Islet precursor cell (in vitro differentiated cells): ENCODE results near the gene ACSL3.
A peak's percentile ranks its signal among the peaks of the same experiment; 100 is the strongest.
"Not testable (repeated sequence)": the region's sequence is repeated elsewhere in the genome, so short reads cannot be mapped to it uniquely, and the experiment has no call there.

Experiments used
- DNase-seq: peaks from one replicate; pipeline ENCODE4 v3.0.0-alpha.2; 2018

ACSL3 gene

DNA sequence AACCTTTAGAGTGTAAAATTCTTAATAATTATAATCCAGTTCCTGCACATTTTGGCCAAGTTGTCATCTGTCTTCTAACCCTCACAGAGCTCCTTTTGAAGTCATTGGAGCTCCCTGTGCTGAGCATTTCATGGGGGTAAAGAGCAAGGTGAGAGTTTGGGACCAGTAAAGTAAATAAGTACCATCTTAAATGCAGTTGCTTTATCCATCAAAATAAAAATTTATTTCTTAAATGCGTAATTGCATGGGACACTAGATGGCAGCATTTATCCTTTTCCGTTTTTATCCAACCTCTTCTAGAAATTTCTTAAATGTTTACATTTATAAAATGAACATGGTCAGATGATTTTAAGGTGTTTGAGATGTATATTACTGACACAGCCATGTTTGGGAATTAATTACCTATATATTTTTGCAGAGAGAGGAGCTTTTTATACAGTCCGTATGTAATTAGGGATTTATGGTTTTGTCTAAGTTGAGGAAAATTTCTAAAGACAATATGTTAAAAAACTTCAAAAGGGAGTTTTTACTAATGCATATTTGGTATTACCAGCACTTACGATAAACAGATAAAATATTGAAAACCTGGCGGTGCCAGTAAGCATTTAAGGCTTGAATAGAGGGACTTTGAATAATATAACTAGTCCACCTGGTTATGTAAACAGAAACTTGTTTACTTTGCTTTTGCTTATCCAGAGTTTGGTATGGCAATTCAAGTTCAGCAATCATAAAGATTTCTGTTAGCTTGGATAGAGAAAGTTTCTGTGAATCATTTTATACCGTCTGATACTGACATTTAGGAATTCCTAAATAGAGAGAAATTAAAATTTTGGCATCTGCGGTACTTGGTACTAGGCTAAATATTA lies 54.5 kb downstream of the ACSL3 start:
- DNase-seq: no peak

DNA sequence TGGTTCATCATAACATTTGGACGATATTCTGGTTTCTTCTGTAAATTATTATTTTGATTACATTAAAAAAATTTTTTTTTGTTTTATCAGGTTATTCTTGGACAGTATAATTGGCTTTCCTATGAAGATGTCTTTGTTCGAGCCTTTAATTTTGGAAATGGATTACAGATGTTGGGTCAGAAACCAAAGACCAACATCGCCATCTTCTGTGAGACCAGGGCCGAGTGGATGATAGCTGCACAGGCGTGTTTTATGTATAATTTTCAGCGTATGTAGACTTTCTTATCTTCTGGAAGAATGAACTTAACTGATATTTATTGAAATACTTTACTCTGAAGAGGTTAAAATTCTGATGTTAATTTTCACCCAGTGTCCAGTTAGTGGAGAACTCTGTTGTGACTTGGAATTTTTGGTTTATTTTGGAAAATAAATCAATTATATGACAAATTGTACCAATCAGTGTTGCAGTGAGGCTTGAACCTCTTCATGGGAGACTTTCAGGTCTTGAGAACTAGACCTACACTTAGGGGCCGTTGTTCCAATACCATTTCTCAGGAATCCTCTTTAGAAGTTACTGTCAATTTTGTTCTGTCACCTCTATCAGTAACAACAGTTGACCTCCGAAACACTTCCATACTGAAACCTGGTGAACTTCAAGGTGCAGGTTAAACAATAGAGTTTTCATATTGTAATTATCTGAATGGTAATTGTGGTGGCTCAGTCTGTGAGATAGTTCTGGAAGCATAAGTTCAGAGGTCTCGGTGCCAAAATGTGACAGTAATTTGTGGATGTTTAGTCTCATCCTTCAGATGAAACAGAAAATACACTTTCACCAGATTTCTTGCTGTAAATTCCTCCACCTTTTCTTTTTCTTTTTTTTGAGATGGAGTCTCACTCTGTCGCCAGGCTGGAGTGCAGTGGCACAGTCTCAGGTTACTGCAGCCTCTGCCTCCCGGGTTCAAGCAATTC lies 55.7 kb downstream of the ACSL3 start:
- no peak for DNase-seq

DNA sequence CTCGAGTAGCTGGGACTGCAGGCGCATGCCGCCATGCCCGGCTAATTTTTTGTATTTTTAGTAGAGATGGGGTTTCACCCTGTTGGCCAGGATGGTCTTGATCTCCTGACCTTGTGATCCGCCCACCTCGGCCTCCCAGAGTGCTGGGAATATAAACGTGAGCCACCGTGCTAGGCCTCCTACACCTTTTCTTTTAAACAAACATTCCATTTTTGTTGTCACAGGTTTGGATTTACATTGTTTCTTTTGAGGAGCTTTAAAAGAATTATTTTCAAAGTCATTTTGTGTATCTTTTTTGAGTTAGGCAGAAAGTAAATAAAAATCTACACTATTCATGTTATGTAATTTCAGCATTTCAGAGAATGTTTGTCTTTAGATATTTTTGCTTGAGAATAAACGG lies 56.4 kb downstream of the ACSL3 start:
- DNase-seq: not testable (repeated sequence)

DNA sequence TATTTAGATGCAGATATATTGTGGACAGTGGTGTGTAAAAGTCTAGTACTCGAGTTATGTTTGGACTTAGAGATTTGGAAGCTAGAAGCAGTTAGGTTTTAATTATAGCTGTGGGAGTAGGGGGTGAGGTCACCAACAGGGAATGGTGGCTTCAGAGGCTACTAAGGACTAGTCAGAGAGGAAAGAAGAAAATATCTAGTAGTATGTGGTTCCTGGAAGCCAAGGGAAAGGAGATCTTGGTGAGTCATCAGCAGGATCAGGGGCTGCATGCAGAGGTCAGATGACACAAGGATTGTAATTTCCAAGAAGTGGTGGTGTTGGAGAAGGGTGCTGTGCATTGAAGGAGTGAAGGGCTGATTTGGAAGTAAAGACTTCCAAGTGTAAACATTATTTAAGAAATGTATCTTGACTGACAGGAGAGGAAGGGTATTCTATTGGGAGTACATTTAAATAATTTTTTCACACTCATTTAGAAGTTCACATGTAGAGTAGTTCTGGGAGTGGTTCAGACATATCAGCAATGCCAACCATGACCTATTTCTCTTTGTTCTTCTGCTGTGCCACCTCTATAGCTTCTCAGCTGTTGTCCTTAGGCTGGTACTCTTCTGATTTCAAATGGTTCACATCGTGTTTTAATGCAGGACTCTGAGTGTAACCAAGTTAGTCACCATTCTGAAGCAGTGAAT lies 59.1 kb downstream of the ACSL3 start:
- peak; percentile 85 for DNase-seq

DNA sequence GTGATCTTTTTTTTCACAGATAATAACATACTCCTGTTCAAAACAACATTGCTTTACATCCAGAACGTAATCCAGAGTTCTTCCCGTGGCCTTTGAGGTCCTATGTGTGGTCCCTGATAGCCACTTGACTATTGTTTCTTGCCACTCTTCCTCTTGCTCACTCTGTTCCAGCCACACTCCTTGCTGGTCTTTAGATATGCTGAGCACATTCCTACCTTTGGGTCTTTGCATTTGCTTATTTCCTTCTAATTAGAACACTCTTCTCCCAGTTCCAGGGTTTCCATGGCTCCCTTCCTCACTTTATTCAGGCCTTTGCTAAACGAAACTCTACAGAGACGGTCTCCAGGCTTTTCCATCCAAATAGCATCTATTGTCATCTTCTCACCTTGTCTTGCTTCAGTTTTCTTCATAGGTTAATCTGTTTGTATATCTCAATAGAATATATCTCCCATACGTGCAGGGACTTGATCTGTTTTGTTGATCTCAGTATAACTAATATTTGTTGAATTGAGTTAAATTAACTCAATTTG lies 59.9 kb downstream of the ACSL3 start:
- no peak for DNase-seq

DNA sequence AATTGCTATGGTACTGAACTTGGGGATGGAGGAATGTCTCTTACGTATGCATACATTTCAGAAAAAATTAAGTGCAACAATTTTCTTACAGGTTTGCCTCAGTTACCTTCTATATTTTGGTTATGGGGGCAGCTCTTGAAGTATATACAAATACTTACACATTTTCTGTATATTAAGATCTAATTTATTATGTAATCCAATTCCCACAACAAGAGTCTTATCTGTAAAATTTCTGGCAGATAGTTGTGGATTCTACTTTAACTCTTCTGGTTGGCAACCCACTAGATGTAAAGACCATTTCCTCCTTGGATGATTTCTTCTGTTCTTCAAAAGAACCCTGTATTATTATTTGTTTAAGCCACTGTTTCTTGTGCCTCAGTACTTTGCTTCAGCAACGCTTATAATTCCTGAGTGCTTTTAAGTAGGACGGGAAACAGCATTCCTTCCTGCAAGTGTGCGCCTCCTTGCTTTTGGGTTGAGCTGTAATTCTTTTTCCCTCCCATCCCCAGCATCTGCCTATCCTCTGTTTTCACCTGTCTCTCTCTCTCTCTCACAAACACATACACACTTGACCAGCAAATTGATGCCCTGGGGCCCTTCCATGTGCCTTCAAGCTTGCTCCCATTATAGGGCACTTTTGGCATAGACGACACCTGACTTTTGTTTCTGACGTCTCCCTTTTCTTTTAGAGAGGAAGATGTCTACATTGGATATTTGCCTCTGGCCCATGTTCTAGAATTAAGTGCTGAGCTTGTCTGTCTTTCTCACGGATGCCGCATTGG lies 61.4 kb downstream of the ACSL3 start:
- DNase-seq: peak; percentile 67

DNA sequence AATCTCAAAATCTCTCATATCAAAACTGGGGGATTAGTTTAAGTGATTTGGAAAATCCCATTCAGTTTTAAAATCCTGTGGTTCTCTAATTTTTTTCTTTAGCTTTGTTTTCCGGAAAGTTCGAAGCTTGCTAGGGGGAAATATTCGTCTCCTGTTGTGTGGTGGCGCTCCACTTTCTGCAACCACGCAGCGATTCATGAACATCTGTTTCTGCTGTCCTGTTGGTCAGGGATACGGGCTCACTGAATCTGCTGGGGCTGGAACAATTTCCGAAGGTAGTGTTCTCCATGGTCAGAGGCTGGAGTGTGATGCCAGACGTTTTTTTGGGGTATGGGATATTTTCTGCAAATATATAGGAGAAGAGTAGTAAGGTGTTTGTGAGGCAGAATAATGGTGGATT lies 66.1 kb downstream of the ACSL3 start:
- no peak for DNase-seq

DNA sequence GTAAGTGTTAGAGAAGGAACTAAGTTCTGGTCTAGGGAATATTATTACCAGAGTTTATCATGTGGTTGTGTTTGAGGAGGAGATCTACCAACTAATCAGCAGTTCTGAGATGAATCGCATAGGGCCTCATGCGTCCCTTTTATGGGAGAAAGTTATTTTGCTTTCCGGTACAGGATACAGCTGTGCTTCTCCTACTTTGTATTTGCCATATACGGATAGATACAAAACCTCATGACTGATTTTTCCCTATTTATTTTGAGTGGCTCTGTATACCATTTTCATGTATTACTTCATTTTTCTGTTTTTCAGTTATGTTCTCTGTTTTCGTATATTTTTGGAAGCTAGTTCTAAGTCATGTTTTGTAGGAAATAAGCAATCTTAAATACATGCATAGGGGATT lies 66.8 kb downstream of the ACSL3 start:
- no peak for DNase-seq

DNA sequence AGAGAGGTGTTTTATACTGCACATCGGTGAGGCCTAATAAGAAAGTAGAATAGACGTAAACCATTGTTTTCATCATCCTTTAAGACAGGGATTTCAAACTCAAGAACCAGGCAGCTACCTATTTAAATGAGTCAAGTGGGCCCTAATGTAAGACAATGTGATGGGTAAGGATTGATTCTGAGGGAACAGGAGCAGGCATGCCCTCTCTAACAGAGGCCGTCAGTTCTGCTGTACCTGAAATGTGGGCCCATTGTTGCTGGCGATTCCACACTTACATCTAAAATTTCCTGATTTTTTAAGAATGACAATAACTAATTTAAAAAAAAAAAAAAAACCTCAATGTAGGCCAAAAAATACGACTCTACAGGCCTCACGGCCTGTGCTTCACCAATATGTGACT lies 67.5 kb downstream of the ACSL3 start:
- DNase-seq: no peak

DNA sequence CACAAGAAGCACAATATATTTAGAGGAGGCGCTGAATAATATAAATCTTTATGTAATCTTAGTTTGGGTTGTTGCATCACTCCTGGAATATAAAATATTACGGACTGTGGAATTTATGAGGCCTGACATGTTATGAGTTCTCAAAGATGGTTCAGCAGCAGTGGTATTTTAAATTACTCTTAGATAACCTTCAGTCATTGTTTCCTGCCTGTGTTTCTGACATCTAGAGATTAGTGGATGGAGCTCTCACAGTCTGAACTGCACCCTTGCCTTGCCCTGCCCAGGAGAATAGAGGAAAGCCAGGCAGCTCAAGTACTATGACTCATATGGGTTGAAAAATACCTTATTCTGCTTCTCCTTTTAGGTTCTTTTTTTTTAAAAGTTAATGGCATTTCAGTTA lies 70.0 kb downstream of the ACSL3 start:
- no peak for DNase-seq

DNA sequence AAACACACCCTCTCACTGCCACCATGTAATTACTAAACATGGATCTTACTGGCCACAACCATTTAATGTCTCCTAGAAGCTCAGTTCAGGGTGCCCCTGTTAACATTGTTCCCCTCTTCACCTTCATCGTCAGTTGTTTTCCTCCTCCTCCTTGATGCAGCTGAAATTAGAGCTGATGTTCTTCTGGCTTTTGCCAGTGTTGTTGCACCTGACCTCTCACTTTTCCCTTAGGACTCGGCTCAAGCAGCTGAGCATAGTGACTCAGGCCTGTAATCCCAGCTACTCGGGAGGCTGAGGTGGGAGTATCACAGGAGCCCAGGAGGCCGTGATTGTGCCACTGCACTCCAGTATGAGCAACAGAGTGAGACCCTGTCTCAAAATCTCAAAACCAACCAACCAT lies 70.8 kb downstream of the ACSL3 start:
- DNase-seq: no peak

DNA sequence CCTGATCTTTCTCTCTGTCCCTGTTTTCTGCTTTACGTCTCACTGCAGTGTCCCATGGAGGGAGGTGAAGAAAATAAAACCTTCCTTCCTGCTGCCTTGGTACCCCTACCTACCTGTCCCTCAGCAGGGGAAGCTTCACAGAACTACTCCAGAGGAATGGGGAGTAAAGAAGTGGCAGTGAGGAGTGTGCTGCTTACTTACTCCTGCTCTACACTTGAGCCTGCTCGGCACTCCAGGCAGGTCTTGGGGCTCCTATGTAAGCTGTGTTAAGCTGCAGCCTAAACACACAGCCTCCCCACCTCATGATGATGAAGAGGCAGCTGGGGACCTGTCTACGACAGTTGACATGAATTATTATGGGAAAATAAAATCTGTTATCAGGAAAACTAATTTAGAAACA lies 72.6 kb downstream of the ACSL3 start:
- no peak for DNase-seq

DNA sequence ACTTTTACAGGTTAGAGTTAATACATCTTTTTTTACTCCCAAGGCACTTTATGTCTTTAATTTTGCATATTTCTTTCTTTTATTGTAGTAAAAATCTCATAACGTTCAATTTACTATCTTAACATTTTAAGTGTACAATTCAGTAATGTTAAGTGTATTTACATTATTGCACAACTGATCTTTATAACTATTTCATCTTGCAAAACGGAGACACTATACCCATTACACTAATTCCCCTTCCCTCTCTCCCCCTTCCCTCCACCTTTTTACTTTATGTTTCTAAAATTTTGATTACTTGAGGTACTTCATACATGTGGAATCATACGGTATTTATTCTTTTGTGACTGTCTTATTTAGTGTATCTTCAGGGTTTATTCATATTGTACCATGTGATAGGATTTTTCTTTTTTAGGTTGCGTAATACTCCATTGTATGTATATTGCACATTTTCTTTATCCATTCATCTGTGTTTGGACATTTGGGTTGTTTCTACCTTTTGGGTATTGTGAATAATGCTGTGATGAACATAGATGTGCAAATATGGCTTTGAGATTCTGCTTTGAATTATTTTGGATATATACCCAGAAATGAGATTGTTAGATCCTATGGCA lies 75.0 kb downstream of the ACSL3 start:
- DNase-seq: no peak

DNA sequence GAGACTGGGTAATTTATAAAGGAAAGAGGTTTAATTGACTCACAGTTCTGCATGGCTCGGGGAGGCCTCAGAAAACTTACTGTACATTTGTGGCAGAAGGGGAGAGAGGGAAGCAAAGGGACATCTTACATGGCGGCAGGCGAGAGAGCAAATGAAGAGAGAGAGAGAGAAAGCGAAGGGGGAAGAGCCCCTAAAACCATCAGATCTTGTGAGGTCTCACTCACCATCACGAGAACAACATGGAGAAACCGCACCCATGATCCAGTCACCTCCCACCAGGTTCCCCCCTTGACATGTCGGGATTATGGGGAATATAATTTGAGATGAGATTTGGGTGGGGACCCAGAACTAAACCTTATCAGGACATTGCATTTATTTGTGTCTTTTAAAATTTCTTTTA lies 75.9 kb downstream of the ACSL3 start:
- no peak for DNase-seq

DNA sequence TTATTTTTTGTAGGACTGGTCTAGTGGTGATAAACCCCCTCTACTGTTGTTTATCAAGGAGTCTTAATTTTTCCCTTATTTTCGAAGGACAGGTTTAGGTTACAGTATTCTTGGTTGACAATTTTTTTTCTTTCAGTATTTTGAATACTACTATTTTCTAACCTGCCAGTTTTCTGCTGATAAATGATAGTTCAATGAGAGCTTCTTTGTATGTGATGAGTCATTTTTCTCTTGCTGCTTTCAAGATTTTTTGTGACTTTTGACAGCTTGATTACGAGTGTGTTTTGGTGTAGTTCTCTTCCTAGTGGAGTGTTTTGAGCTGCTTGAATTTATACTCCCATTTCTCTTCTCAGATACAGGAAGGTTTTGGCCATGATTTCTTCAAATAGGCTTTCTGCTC lies 77.5 kb downstream of the ACSL3 start:
- DNase-seq: no peak

DNA sequence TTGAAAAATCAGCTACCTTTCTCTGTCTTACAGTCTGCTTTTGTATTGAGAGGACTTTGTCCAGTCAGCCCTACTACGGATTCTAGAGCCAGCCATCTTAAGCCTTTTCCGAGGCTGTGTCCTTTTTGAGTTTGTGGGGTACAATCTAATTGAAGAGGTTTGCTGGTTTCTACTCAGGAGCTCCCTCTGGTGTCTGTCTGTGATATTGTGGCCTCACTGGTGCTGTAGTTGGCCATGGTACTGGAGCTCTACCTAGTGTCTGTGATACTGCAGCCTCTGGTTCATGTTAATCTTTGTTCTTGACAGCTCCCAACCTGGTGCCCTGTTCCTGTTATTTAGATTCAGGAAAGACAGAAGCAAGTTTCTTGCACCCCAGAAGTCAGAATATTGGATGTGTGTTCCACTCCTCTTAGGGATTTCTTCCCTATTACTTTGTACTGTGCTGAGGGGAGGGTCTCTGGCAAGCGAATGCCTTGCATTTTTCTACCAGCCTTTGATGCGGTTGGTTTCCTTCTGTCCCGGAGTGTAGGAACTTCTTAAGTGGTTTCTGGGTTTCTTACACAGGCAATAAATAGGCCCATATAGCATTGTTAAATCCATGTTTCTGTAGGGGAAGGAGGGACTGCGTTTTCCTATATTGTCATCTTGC lies 78.5 kb downstream of the ACSL3 start:
- peak; percentile 87 for DNase-seq

DNA sequence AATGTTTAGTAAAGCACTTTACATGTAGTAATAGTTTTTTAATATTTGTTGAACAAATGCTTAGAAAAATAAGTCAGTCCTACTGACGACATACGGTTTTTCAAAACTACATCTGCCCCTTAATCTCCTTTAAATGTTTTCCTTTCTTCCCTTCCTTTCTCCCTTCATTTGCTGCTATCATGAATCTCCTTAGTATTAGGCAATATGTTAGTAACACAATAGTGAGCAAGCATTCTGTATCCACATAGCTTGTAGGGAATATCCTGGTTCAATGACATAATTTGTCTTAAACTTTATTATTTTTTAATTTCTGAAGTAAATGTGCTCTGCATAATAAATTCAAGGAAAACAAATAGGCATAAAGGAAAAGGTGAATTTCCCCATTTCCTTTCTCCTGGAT lies 79.1 kb downstream of the ACSL3 start:
- no peak for DNase-seq

DNA sequence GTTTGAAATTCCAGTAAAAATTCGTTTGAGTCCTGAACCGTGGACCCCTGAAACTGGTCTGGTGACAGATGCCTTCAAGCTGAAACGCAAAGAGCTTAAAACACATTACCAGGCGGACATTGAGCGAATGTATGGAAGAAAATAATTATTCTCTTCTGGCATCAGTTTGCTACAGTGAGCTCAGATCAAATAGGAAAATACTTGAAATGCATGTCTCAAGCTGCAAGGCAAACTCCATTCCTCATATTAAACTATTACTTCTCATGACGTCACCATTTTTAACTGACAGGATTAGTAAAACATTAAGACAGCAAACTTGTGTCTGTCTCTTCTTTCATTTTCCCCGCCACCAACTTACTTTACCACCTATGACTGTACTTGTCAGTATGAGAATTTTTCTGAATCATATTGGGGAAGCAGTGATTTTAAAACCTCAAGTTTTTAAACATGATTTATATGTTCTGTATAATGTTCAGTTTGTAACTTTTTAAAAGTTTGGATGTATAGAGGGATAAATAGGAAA lies 80.7 kb downstream of the ACSL3 start:
- no peak for DNase-seq

DNA sequence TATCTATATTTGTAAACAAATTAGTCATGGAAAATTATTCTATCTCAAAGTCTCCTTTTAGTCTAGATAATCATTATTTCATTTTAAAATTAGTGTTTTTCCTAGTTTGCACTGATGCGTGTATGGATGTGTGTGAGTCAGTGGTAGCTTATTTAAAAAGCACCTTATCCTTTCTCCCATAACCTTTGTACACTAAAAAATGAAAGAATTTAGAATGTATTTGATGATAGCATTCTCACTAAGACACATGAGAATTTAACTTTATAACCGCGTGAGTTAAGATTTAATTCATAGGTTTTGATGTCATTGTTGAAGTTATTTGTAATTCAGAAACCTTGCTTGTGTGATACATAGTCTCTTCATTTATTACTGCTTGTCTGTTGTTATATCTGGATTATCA lies 81.7 kb downstream of the ACSL3 start:
- no peak for DNase-seq

DNA sequence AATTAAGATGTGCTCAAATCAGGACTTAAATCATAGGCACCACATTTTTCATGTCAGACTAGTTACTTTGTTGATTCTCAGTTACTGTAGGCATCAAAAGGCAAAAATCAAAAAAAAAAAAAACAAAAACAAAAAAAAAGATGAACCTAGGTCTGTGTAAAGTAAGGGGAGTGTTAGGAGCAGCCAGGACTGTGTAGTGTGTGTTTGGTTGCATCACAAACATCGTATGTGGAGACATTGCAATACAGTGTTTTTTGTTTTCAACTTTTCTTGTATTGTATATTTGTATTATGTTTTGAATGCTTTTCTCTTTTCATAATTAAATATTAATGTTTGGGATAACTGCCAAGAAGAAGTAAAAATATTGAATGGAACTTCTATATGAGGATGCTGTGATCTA lies 82.1 kb downstream of the ACSL3 start:
- no peak for DNase-seq

DNA sequence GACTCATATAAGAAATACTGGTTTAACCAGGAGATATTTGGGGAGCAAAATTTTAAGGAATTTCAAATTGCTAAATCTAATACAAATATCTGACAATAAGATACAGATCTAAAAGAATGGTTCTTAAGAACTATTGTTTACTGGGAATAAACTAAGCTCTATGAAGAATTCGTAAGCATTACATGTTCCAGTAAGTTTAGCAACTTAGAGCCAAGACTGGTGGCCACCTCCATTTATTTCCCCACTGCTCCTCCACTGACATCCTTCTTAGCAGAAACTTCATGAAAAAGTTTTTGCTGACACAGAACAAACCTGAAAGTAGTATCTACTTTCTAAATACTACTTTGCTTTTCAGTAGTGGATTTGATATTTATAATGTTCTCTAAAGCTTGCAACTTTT lies 83.0 kb downstream of the ACSL3 start:
- no peak for DNase-seq
